A204.1 (cell line): ENCODE results near the gene MMGT1.
"Not testable (repeated sequence)": the region's sequence is repeated elsewhere in the genome, so short reads cannot be mapped to it uniquely, and the experiment has no call there.

ENCODE experiments used
- FAIRE-seq: peaks from 2 replicates; lab custom pipeline; 2012; peaks lifted over from hg19 to GRCh38; lab: Jason Lieb, UNC

MMGT1 gene

GRCh38 chrX:135923353-135923752, 50.4 kb downstream of the MMGT1 start:
- FAIRE-seq, result no peak

- not testable (repeated sequence) for FAIRE-seq
Measured at GRCh38 chrX:135920516-135920915, 53.3 kb downstream of the MMGT1 start.

- FAIRE-seq, result no peak
Measured at GRCh38 chrX:135914404-135914803, 59.4 kb downstream of the MMGT1 start.
